Loucy (cell line): ENCODE data around the gene TEX26.

Source experiments
- EZH2phosphoT487 ChIP-seq: fragments of 200-600 bp; IDR thresholded peaks from 2 replicates; pipeline ENCODE4 v1.6.1; 2018; ENCODE audit warnings: antibody characterized with exemption, mild to moderate bottlenecking, moderate library complexity, borderline replicate concordance
- TF ChIP-seq, protein P1 (sequence below): fragments of 200-600 bp; sonication (generic); conservative IDR thresholded peaks from 2 replicates; pipeline ENCODE4 v1.5.1; 2014; ENCODE audit warnings: mild to moderate bottlenecking, antibody characterized with exemption, low read length

- TF ChIP-seq, protein P1, sequence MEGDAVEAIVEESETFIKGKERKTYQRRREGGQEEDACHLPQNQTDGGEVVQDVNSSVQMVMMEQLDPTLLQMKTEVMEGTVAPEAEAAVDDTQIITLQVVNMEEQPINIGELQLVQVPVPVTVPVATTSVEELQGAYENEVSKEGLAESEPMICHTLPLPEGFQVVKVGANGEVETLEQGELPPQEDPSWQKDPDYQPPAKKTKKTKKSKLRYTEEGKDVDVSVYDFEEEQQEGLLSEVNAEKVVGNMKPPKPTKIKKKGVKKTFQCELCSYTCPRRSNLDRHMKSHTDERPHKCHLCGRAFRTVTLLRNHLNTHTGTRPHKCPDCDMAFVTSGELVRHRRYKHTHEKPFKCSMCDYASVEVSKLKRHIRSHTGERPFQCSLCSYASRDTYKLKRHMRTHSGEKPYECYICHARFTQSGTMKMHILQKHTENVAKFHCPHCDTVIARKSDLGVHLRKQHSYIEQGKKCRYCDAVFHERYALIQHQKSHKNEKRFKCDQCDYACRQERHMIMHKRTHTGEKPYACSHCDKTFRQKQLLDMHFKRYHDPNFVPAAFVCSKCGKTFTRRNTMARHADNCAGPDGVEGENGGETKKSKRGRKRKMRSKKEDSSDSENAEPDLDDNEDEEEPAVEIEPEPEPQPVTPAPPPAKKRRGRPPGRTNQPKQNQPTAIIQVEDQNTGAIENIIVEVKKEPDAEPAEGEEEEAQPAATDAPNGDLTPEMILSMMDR = no peak
- TF ChIP-seq EZH2phosphoT487 = no peak
These were observed 26.5 kb upstream of the TEX26 start, which contains the start of gene MEDAG for GRCh38 chr13:30905932-30906383.
